Activated CD8-positive, alpha-beta T cell treated with anti-CD3 and anti-CD28 coated beads for 36 hours (primary cell): Measurements from ENCODE around the gene ANXA8L1. TPM values are rescaled to one million over a fixed set of nuclear protein-coding genes. Genes with fewer than 3 reads are reported as not detected.
A peak's percentile ranks its signal among the peaks of the same experiment; 100 is the strongest.
"Not testable (repeated sequence)": the region's sequence is repeated elsewhere in the genome, so short reads cannot be mapped to it uniquely, and the experiment has no call there.

Experiments
- ATAC-seq: fragments of 200-7000 bp; cut with Tn5 transposase; one replicate; pipeline ENCODE4 v1.10.0; 2021; ENCODE audit warnings: mild to moderate bottlenecking, moderate library complexity
- CTCF ChIA-PET: fragments of 350-600 bp; sonication (Branson Sonifier 250); formaldehyde crosslinking; loops from one replicate; lab custom pipeline; 2021; ENCODE audit warnings: antibody characterized with exemption; lab: Charles Lee
- POLR2A ChIA-PET: fragments of 350-600 bp; sonication (Branson Sonifier 250); formaldehyde crosslinking; loops from one replicate; lab custom pipeline; 2021; ENCODE audit warnings: antibody characterized with exemption; lab: Charles Lee
- DNase-seq: peaks from one replicate; pipeline ENCODE4 v3.0.0-alpha.2; 2020
- H3K27ac Mint-ChIP-seq: one replicate; pipeline ENCODE4 v1.8.0; 2021; ENCODE audit warnings: mild to moderate bottlenecking, mixed read lengths
- H3K27me3 Mint-ChIP-seq: one replicate; pipeline ENCODE4 v1.8.0; 2021; ENCODE audit warnings: mixed read lengths
- H3K36me3 Mint-ChIP-seq: one replicate; pipeline ENCODE4 v1.8.0; 2021; ENCODE audit warnings: low read depth, mixed read lengths
- H3K4me1 Mint-ChIP-seq: one replicate; pipeline ENCODE4 v1.8.0; 2021; ENCODE audit warnings: low read depth, mixed read lengths
- H3K4me3 Mint-ChIP-seq: one replicate; pipeline ENCODE4 v1.8.0; 2021; ENCODE audit warnings: mild to moderate bottlenecking, moderate library complexity, mixed read lengths
- H3K9me3 Mint-ChIP-seq: one replicate; pipeline ENCODE4 v1.8.0; 2021; ENCODE audit warnings: mixed read lengths
- intact Hi-C: fragments of 100-400 bp; cut with micrococcal nuclease; formaldehyde crosslinking; loops from one replicate; pipeline ENCODE4 v1.10.0; 2022
- total RNA-seq, 2 experiments: library from RNA; stranded (reverse); gene quantifications; one replicate each; pipeline ENCODE4 v1.2.3, GENCODE V29; 2021

The ANXA8L1 gene
- total RNA-seq, 2 experiments from 2014 or later, result not detected

- intact Hi-C loops, result not testable (repeated sequence)
These were observed 3.8 kb downstream of the ANXA8L1 start for GRCh38 chr10:46379233-46379848.

DNA sequence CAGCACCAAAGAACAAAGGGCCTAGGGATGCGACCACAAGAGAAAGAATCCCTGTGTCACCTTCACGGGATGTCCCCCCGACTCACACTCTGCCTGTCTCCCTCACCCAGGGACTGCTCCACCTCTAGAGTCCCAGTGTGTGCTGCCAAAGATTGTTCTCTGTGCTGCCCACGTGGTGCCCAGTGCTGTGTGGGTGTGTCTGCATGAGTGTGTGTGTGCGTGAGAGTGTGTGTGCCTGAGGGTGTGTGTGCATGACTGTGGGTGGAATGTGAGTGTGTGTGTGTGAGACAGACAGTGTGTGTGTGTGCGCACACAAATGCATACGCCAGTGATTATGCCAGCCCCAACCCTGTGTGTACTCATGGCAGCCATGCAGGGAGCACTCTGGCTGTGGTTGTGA, 10.3 kb downstream of the ANXA8L1 start:
- H3K27me3 Mint-ChIP-seq, intact Hi-C loops, H3K4me3 Mint-ChIP-seq, CTCF ChIA-PET, DNase-seq, ATAC-seq, H3K9me3 Mint-ChIP-seq, H3K4me1 Mint-ChIP-seq, POLR2A ChIA-PET, H3K36me3 Mint-ChIP-seq, H3K27ac Mint-ChIP-seq: not testable (repeated sequence)

More at GRCh38 chr10:46379233-46379848, 3.8 kb downstream of the ANXA8L1 start:
- H3K4me3 Mint-ChIP-seq, H3K27ac Mint-ChIP-seq, CTCF ChIA-PET, H3K9me3 Mint-ChIP-seq, POLR2A ChIA-PET, ATAC-seq, H3K27me3 Mint-ChIP-seq, H3K36me3 Mint-ChIP-seq, H3K4me1 Mint-ChIP-seq, DNase-seq: not testable (repeated sequence)

- H3K36me3 Mint-ChIP-seq, H3K4me3 Mint-ChIP-seq, H3K27ac Mint-ChIP-seq, H3K4me1 Mint-ChIP-seq, CTCF ChIA-PET, POLR2A ChIA-PET, H3K27me3 Mint-ChIP-seq, DNase-seq, H3K9me3 Mint-ChIP-seq, intact Hi-C loops: not testable (repeated sequence)
- peak; percentile 99 for ATAC-seq
These were observed 11.1 kb downstream of the ANXA8L1 start for GRCh38 chr10:46386694-46387093.

DNA sequence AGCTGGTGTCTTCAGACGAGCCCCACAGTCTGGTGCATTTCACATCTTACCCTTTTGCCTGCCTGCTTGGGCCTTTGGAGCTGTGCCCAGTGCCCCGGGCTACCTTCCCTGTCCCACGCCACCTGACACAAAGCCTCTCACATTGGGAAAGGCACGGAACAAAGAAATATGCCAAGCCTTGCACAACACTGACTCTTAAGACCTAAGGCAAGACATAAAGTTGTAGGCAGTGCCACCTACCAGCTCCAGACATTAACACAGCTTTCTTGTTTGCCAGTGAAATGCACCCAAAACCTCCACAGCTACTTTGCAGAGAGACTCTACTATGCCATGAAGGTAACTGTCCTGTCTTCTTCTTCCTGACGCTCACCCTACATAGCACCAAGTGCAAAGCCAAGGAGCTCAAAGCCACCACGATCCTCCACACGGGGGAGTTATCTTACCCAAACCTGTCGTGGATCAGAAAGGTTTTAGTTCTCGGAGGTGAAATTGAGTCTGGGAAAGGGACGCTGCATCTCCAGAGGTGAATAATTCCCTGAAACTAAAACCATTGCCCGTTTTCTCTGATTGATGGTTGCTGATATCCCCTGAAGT, 11.8 kb downstream of the ANXA8L1 start:
- H3K4me3 Mint-ChIP-seq, intact Hi-C loops, H3K9me3 Mint-ChIP-seq, H3K27ac Mint-ChIP-seq, CTCF ChIA-PET, ATAC-seq, DNase-seq, H3K36me3 Mint-ChIP-seq, H3K4me1 Mint-ChIP-seq, POLR2A ChIA-PET, H3K27me3 Mint-ChIP-seq: not testable (repeated sequence)

GRCh38 chr10:46391422-46391821, 15.8 kb downstream of the ANXA8L1 start:
- CTCF ChIA-PET, H3K9me3 Mint-ChIP-seq, H3K4me1 Mint-ChIP-seq, intact Hi-C loops, H3K4me3 Mint-ChIP-seq, ATAC-seq, H3K36me3 Mint-ChIP-seq, H3K27me3 Mint-ChIP-seq, POLR2A ChIA-PET, H3K27ac Mint-ChIP-seq, DNase-seq: not testable (repeated sequence)

- H3K36me3 Mint-ChIP-seq, POLR2A ChIA-PET, ATAC-seq, DNase-seq, H3K9me3 Mint-ChIP-seq, CTCF ChIA-PET, intact Hi-C loops, H3K4me3 Mint-ChIP-seq, H3K27ac Mint-ChIP-seq, H3K27me3 Mint-ChIP-seq, H3K4me1 Mint-ChIP-seq: not testable (repeated sequence)
These were observed 21.1 kb downstream of the ANXA8L1 start for GRCh38 chr10:46396441-46397279.

- POLR2A ChIA-PET, ATAC-seq, H3K4me3 Mint-ChIP-seq: not testable (repeated sequence)
These were observed 22.2 kb downstream of the ANXA8L1 start for GRCh38 chr10:46397767-46398166.

DNA sequence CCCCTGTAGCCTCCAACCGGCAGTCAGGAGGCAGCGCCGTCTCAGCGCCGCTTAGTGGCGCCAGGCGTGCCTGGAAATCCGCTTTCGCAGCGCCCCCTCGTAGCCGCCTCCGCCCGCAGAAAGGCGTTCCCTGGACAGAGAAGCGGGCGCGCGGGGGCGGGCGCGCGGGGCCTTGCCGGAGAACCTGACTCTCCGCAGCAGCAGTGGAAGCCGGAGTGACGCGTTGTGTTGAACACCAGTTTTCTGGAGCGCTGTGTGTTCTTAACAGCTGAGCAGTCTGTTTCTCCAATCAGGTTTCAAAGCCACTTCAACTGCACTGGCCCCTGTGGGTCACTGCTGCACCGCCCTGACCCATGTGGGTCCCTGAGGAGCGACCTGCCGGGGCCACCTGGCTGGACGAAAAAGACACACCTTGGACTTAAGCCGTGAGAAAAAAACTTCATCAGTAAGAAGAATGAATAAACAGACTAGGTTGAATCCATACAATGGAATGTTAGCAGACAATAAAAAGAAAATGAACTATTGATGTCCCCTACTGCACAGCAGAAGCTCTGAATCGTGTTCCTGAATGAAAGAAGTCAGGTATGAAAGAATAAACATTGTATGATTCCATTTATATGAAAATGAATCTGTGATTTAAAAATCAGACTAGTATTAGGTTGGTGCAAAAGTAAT, 22.8 kb downstream of the ANXA8L1 start:
- H3K27ac Mint-ChIP-seq, H3K9me3 Mint-ChIP-seq, H3K4me3 Mint-ChIP-seq, H3K36me3 Mint-ChIP-seq, H3K27me3 Mint-ChIP-seq, intact Hi-C loops, H3K4me1 Mint-ChIP-seq, CTCF ChIA-PET, POLR2A ChIA-PET: not testable (repeated sequence)
- ATAC-seq, result peak; percentile 91
- DNase-seq, result peak; percentile 3

More at GRCh38 chr10:46397767-46398166, 22.2 kb downstream of the ANXA8L1 start:
- H3K27ac Mint-ChIP-seq, H3K36me3 Mint-ChIP-seq, CTCF ChIA-PET, intact Hi-C loops, H3K27me3 Mint-ChIP-seq, H3K4me1 Mint-ChIP-seq, H3K9me3 Mint-ChIP-seq, DNase-seq: not testable (repeated sequence)

GRCh38 chr10:46409556-46409955, 34.0 kb downstream of the ANXA8L1 start:
- intact Hi-C loops, POLR2A ChIA-PET: not testable (repeated sequence)

DNA sequence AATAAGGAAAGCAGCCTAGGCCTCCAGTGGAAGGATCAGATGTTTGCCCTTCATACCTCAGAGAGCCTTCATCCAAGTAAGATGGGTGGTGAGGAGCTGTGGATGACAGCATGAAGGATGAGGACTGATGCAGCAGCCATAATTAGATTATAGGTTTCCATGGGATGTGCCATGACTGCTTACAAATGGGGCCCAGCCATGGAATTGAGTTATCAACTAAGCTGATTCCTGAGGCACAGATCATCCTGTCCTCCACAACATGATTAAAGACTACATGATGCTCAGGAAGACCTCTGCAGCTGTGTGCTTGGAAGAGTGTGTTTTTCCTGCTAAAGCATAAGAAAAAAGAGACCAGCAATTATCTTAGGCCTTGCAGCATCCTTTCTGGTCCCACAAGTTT, 35.5 kb downstream of the ANXA8L1 start:
- POLR2A ChIA-PET, H3K4me3 Mint-ChIP-seq, H3K27me3 Mint-ChIP-seq, H3K4me1 Mint-ChIP-seq, H3K36me3 Mint-ChIP-seq, H3K9me3 Mint-ChIP-seq, ATAC-seq, DNase-seq, H3K27ac Mint-ChIP-seq, CTCF ChIA-PET, intact Hi-C loops: not testable (repeated sequence)

More at GRCh38 chr10:46409556-46409955, 34.0 kb downstream of the ANXA8L1 start:
- ATAC-seq, H3K27ac Mint-ChIP-seq, DNase-seq, H3K4me1 Mint-ChIP-seq, CTCF ChIA-PET, H3K9me3 Mint-ChIP-seq, H3K4me3 Mint-ChIP-seq, H3K36me3 Mint-ChIP-seq, H3K27me3 Mint-ChIP-seq: not testable (repeated sequence)

DNA sequence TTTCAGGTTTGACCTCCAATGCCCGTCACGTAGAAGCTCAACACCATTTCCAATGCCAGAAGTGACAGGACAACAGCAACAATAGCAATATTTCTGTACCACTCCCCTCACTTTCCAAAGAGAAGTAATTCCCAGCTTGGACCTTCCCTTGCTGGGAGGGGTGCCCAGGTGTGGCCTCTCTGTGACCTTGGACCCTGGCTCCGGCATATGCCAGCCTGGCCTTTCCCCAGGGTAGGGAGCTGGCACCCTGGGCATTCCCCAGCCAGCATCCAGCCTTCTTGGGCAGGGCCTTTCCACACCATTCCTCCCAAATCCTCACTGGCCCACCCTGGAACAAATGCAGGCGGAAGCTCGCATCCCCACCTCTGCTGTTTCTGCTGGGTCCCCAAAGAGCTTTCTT, 37.1 kb downstream of the ANXA8L1 start:
- H3K4me1 Mint-ChIP-seq, ATAC-seq, H3K27me3 Mint-ChIP-seq, intact Hi-C loops, H3K4me3 Mint-ChIP-seq, H3K9me3 Mint-ChIP-seq, POLR2A ChIA-PET, CTCF ChIA-PET, H3K36me3 Mint-ChIP-seq, H3K27ac Mint-ChIP-seq, DNase-seq: not testable (repeated sequence)
